H9 (cell line): Measurements from ENCODE around the gene CDKN2B. TPM values are rescaled to one million over a fixed set of nuclear protein-coding genes. Genes with fewer than 3 reads are reported as not detected.

Experiments used
- DNase-seq: peaks from one replicate; pipeline ENCODE4 v3.0.0-alpha.2; 2017
- H2AFZ ChIP-seq: one replicate; pipeline ENCODE4 v1.6.1; 2013; ENCODE audit warnings: mild to moderate bottlenecking, low read length, control low read depth, moderate library complexity
- H2AK5ac ChIP-seq: 2 replicates; pipeline ENCODE4 v1.6.1; 2013; ENCODE audit warnings: low read length, control low read depth, mixed read lengths; ENCODE audit not compliant: insufficient read length
- H2BK120ac ChIP-seq: one replicate; pipeline ENCODE4 v1.6.1; 2013; ENCODE audit warnings: low read depth, mild to moderate bottlenecking, low read length, control low read depth, inconsistent platforms; ENCODE audit not compliant: poor library complexity, severe bottlenecking
- H2BK12ac ChIP-seq: 2 replicates; pipeline ENCODE4 v1.6.1; 2013; ENCODE audit warnings: low read length, control low read depth, mixed read lengths, low read depth; ENCODE audit not compliant: insufficient read length
- H2BK15ac ChIP-seq: 2 replicates; pipeline ENCODE4 v1.6.1; 2013; ENCODE audit warnings: low read depth, low read length, control low read depth
- H2BK20ac ChIP-seq: one replicate; pipeline ENCODE4 v1.6.1; 2013; ENCODE audit warnings: low read depth, mild to moderate bottlenecking, low read length, control low read depth, inconsistent platforms; ENCODE audit not compliant: poor library complexity, severe bottlenecking
- H2BK5ac ChIP-seq: 2 replicates; pipeline ENCODE4 v1.6.1; 2013; ENCODE audit warnings: low read length, control low read depth, mixed read lengths; ENCODE audit not compliant: insufficient read length
- H3K14ac ChIP-seq: 2 replicates; pipeline ENCODE4 v1.6.1; 2013; ENCODE audit warnings: low read length, control low read depth; ENCODE audit not compliant: insufficient read depth
- H3K18ac ChIP-seq: 2 replicates; pipeline ENCODE4 v1.6.1; 2013; ENCODE audit warnings: low read depth, mild to moderate bottlenecking, mixed read lengths, low read length, control low read depth; ENCODE audit not compliant: insufficient read length
- H3K23ac ChIP-seq: 2 replicates; pipeline ENCODE4 v1.6.1; 2013; ENCODE audit warnings: low read length, control low read depth, mixed read lengths, low read depth; ENCODE audit not compliant: insufficient read length
- H3K23me2 ChIP-seq: 2 replicates; pipeline ENCODE4 v1.6.1; 2013; ENCODE audit warnings: low read depth, mild to moderate bottlenecking, mixed read lengths, low read length, control low read depth; ENCODE audit not compliant: insufficient read length, poor library complexity, severe bottlenecking
- H3K27ac ChIP-seq: 2 replicates; pipeline ENCODE4 v1.5.1; 2013; ENCODE audit warnings: low read length, control low read depth, mixed read lengths, low read depth; ENCODE audit not compliant: insufficient read length
- H3K27me3 ChIP-seq: 2 replicates; pipeline ENCODE4 v1.6.1; 2013; ENCODE audit warnings: low read length, control low read depth, inconsistent platforms; ENCODE audit not compliant: insufficient read depth
- H3K4ac ChIP-seq: 2 replicates; pipeline ENCODE4 v1.6.1; 2013; ENCODE audit warnings: low read depth, mild to moderate bottlenecking, control low read depth, inconsistent platforms, low read length, moderate library complexity
- H3K4me1 ChIP-seq: 2 replicates; pipeline ENCODE4 v1.6.1; 2013; ENCODE audit warnings: low read length, control low read depth, inconsistent platforms; ENCODE audit not compliant: insufficient read depth
- H3K4me2 ChIP-seq: 2 replicates; pipeline ENCODE4 v1.6.1; 2013; ENCODE audit warnings: low read length, control low read depth, mixed read lengths; ENCODE audit not compliant: insufficient read length, insufficient read depth
- H3K56ac ChIP-seq: 2 replicates; pipeline ENCODE4 v1.6.1; 2013; ENCODE audit warnings: low read depth, mild to moderate bottlenecking, mixed read lengths, low read length, control low read depth; ENCODE audit not compliant: insufficient read length
- H3K79me1 ChIP-seq: 2 replicates; pipeline ENCODE4 v1.6.1; 2013; ENCODE audit warnings: low read depth, mild to moderate bottlenecking, moderate library complexity, low read length, control low read depth, inconsistent platforms; ENCODE audit not compliant: insufficient read depth, poor library complexity, severe bottlenecking
- H3K79me2 ChIP-seq: 2 replicates; pipeline ENCODE4 v1.6.1; 2013; ENCODE audit warnings: low read length, control low read depth, inconsistent platforms; ENCODE audit not compliant: insufficient read depth
- H3K9ac ChIP-seq: 2 replicates; pipeline ENCODE4 v1.6.1; 2013; ENCODE audit warnings: low read length, control low read depth, mixed read lengths; ENCODE audit not compliant: insufficient read length; ENCODE audit errors: extremely low read depth
- H3K9me3 ChIP-seq: one replicate; pipeline ENCODE4 v1.6.1; 2013; ENCODE audit warnings: low read depth, low read length, inconsistent platforms; ENCODE audit not compliant: control insufficient read depth
- H3T11ph ChIP-seq: one replicate; pipeline ENCODE4 v1.6.1; 2013; ENCODE audit warnings: mild to moderate bottlenecking, low read length, control low read depth, inconsistent platforms
- H4K20me1 ChIP-seq: one replicate; pipeline ENCODE4 v1.6.1; 2013; ENCODE audit not compliant: control insufficient read depth, insufficient read length, insufficient read depth
- H4K5ac ChIP-seq: 2 replicates; pipeline ENCODE4 v1.6.1; 2013; ENCODE audit warnings: low read depth, mild to moderate bottlenecking, mixed read lengths, low read length, control low read depth; ENCODE audit not compliant: insufficient read length
- H4K8ac ChIP-seq: replicated peaks from 2 replicates; pipeline ENCODE4 v1.6.1; 2013; ENCODE audit warnings: low read length, control low read depth, mixed read lengths, low read depth; ENCODE audit not compliant: insufficient read length
- H4K91ac ChIP-seq: 2 replicates; pipeline ENCODE4 v1.6.1; 2013; ENCODE audit warnings: low read depth, mild to moderate bottlenecking, moderate library complexity, mixed read lengths, low read length, control low read depth; ENCODE audit not compliant: insufficient read length
- H3K27ac Mint-ChIP-seq, 3 experiments: 2 replicates in 2 of 3; 3 replicates in 1 of 3; pipeline ENCODE4 v1.8.0; 2020 to 2021; ENCODE audit warnings: mixed read lengths in 3 of 3, mild to moderate bottlenecking in 1 of 3, moderate library complexity in 1 of 3
- H3K27me3 Mint-ChIP-seq: 2 replicates; pipeline ENCODE4 v1.8.0; 2021; ENCODE audit warnings: low read depth, mild to moderate bottlenecking, moderate library complexity, mixed read lengths
- H3K36me3 Mint-ChIP-seq, 3 experiments: 2 replicates in 2 of 3; 3 replicates in 1 of 3; pipeline ENCODE4 v1.8.0; 2020 to 2021; ENCODE audit warnings: low read depth in 3 of 3, mixed read lengths in 3 of 3; ENCODE audit not compliant: insufficient read depth in 1 of 3
- H3K4me1 Mint-ChIP-seq, 2 experiments: 2 replicates each; pipeline ENCODE4 v1.8.0; 2020; ENCODE audit warnings: mixed read lengths in 2 of 2
- H3K4me3 Mint-ChIP-seq, 2 experiments: 2 replicates in 1 of 2; 3 replicates in 1 of 2; pipeline ENCODE4 v1.8.0; 2020 to 2021; ENCODE audit warnings: mild to moderate bottlenecking in 2 of 2, mixed read lengths in 2 of 2, moderate library complexity in 1 of 2
- H3K9me3 Mint-ChIP-seq, 2 experiments: 2 replicates in 1 of 2; 3 replicates in 1 of 2; pipeline ENCODE4 v1.8.0; 2020; ENCODE audit warnings: mild to moderate bottlenecking in 2 of 2, mixed read lengths in 2 of 2, moderate library complexity in 1 of 2
- CTCF ChIP-seq: fragments of 200-600 bp; sonication (generic); conservative IDR thresholded peaks from 3 replicates; pipeline ENCODE4 v1.8.0; 2021; ENCODE audit warnings: antibody characterized with exemption, mild to moderate bottlenecking
- WGBS: extraction: QIAGEN DNeasy Blood & Tissue Kit; methylation state at CpG from one replicate; pipeline ENCODE4 v1.1.7; 2013; ENCODE audit warnings: missing lambda C conversion rate, low lambda C conversion rate, mixed read lengths; ENCODE audit not compliant: insufficient read length; ENCODE audit errors: extremely low coverage; 5-methylcytosine and 5-hydroxymethylcytosine counted together
- total RNA-seq: library from RNA; stranded (reverse); gene quantifications from 2 replicates; pipeline ENCODE4 v1.2.1, GENCODE V29; 2021

Gene CDKN2B
- total RNA-seq, 1 experiment from 2014 or later = 0.13 TPM

- Histone ChIP-seq H3K23me2 (no peaks in the 10 kb centered on the region), H2BK15ac (no peak overlapping the region), H3K23ac (no peak overlapping the region), H2AFZ (no peak overlapping the region), H3T11ph (no peak overlapping the region), H2BK12ac (no peak overlapping the region), H3K27me3 (no peaks in the 10 kb centered on the region), H3K79me1 (no peaks in the 10 kb centered on the region), H3K79me2 (no peaks in the 10 kb centered on the region), H4K20me1 (no peaks in the 10 kb centered on the region), H3K4me2 (no peak overlapping the region), H3K18ac (no peak overlapping the region), H4K5ac (no peak overlapping the region), H3K14ac (no peak overlapping the region), H2AK5ac (no peak overlapping the region), H3K56ac (no peak overlapping the region), H3K4me1 (peaks cover 3% of the 10 kb centered on the region; the same call in 1 of the 2 replicates), H4K8ac (no peak overlapping the region), H2BK5ac (no peak overlapping the region), H3K9me3 (no peaks in the 10 kb centered on the region), H3K4ac (no peak overlapping the region), H2BK20ac (no peak overlapping the region), H4K91ac (no peak overlapping the region), H2BK120ac (no peak overlapping the region), H3K27ac (no peak overlapping the region), H3K9ac (no peak overlapping the region)
- Mint-ChIP-seq H3K27ac (no peak overlapping the region), H3K4me1 (peaks cover 5 to 10% of the 10 kb centered on the region in 2 experiments; a peak in 3 of 4 replicates), H3K36me3 (no peaks in the 10 kb centered on the region), H3K9me3 (no peaks in the 10 kb centered on the region), H3K4me3 (no peak overlapping the region), H3K27me3 (no peaks in the 10 kb centered on the region; the same call in 1 of the 2 replicates)
- WGBS = 100% methylated on average over 1 of the region's 4 CpGs
- no peak for TF ChIP-seq CTCF
- DNase-seq = no peak
Measured at GRCh38 chr9:22031655-22032411, 22.7 kb upstream of the CDKN2B start.
